GM18858 (cell line): ENCODE results near the gene DMXL2.

Experiments used
- ATAC-seq: cut with Tn5 transposase; IDR thresholded peaks from one replicate; pipeline ENCODE4 v1.9.1; 2021; ENCODE audit not compliant: unreplicated experiment

Gene DMXL2

DNA sequence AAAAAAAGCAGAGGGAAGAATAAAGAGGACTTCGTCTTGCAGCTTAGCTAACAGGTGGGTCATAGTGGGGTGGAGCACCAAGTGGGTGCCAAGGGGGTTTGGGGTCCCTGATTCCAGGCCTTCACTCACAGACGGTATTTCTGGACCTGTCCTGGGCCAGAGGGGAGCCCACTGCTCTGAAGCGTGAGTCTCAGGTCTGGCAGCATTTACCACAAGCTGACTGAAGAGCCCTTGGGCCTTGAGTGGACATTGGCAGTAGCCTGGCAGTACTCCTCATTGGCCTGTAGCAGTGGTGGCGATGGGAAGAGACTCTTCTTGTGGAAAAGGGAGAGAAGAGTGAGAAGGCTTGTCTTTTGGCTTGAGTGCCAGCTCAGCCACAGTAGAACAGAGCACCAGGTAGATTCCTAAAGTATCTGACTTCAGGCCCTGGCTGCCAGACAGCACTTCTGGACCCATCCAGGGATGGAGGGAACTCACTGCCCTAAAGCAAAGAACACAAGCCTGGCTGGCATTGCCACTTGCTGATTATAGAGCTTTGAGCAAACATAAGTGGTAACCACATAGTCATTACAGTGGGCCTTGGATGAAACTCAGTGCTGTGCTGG, 208.2 kb downstream of the DMXL2 start:
- no peak for ATAC-seq

- ATAC-seq: no peak
Observed at GRCh38 chr15:51405693-51406523, 216.7 kb downstream of the DMXL2 start.

- ATAC-seq: no peak
Observed at GRCh38 chr15:51403946-51404695, 218.4 kb downstream of the DMXL2 start.

GRCh38 chr15:51403072-51403878, 219.3 kb downstream of the DMXL2 start:
- ATAC-seq: no peak

- no peak for ATAC-seq
Observed at GRCh38 chr15:51401872-51402517, 220.6 kb downstream of the DMXL2 start.

DNA sequence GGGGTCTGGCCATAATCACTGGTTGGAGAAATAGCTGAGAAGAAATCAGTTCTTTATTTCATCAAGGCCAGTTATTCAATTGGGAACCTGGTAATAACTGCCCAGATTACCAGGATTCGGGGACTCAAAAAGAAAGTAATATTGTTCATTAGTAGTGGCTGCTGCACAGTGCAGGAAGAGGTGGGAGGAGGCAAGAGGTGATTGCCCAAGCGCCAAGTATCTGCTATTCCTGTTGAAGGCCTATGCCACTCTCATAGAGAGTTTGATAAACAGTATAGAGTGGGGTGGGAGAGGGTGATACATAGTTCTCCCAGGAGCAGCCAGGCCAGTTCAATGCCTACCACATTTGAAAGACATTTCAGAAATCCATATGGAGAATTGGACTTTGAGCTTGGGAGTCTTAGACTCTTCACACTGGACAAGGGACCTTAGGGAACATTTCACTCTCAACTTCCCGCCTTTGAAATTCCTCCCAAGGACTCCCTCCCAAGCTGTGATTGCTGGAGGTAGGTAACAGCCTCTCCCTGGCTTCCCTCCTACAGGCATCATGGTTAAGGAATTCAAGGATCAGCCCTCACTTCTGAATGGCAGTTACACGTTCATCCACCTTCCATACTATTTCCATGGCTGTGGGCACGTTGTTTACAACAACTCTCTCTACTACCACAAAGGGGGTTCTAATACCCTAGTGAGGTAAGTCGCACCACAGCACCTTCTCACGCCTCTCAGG, 221.4 kb downstream of the DMXL2 start:
- ATAC-seq: no peak

DNA sequence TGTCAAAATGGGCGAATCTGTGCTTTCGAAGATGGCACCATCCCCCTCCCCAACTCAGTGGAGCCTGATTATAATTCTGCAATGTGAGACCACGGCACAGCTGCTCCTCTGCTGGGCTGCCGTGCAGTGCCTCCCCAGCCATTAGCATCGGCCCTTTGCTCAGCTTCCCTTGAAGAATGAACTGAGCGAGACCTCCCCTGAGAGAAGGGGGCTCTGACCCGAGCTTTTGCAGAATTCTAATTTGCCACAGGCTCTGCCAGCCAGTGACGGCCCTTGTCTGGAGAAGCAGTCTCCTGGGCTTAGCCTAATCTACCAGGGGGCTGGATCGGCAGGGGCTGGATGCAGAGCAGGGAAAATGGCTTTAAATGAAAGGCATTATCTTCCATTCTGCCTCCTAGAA, 223.9 kb downstream of the DMXL2 start:
- ATAC-seq: no peak
